ENCODE data around the gene KIF9. TPM values are rescaled to one million over a fixed set of nuclear protein-coding genes. Genes with fewer than 3 reads are reported as not detected.

The KIF9 gene
- polyA plus RNA-seq, 1 donor from 2014 or later, result 15.6 TPM

DNA sequence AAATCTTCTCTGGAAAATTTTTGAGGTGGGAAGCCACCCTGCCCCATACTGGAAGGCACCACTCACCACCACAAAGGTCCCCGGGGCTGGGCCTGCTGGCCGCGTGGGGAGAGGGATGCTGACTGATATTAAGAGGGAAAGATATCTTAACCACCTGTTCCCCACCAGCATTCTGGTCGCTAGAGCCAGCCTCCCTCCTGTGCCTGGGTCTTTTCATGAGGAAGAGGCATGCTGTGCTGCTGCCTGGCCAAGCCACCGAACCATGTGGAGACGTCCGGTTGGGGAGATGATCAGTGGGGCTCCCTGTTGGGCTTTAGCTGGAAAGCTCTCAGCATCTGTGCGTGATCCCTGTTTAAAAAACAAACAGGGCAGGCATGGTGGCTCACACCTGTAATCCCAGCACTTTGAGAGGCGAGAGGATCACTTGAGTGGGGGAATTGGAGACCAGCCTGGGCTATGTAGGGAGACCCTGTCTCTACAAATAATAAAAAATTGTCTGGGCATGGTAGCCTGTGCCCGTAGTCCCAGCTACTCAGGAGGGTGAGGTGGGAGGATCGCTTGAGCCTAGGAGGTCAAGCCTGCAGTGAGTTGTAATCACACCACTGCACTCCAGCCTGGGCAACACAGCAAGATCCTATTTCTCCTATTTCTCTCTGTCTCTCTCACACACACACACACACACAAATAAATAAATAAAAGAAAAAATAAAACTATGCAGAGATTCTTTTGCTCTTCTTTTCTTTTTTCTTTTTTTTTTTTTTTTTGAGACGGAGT, 1.2 kb upstream of the KIF9 start:
- TF ChIP-seq TAF1 (IDR thresholded peaks at IDR 0.05; ENCODE audit: low read depth), result no peak
- TF ChIP-seq, protein P1, sequence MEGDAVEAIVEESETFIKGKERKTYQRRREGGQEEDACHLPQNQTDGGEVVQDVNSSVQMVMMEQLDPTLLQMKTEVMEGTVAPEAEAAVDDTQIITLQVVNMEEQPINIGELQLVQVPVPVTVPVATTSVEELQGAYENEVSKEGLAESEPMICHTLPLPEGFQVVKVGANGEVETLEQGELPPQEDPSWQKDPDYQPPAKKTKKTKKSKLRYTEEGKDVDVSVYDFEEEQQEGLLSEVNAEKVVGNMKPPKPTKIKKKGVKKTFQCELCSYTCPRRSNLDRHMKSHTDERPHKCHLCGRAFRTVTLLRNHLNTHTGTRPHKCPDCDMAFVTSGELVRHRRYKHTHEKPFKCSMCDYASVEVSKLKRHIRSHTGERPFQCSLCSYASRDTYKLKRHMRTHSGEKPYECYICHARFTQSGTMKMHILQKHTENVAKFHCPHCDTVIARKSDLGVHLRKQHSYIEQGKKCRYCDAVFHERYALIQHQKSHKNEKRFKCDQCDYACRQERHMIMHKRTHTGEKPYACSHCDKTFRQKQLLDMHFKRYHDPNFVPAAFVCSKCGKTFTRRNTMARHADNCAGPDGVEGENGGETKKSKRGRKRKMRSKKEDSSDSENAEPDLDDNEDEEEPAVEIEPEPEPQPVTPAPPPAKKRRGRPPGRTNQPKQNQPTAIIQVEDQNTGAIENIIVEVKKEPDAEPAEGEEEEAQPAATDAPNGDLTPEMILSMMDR (IDR thresholded peaks at IDR 0.05; ENCODE audit: poor library complexity, severe bottlenecking), result no peak
- TF ChIP-seq EP300 (conservative IDR thresholded peaks at IDR 0.05; ENCODE audit: poor library complexity, severe bottlenecking), result no peak
- TF ChIP-seq, protein P2, sequence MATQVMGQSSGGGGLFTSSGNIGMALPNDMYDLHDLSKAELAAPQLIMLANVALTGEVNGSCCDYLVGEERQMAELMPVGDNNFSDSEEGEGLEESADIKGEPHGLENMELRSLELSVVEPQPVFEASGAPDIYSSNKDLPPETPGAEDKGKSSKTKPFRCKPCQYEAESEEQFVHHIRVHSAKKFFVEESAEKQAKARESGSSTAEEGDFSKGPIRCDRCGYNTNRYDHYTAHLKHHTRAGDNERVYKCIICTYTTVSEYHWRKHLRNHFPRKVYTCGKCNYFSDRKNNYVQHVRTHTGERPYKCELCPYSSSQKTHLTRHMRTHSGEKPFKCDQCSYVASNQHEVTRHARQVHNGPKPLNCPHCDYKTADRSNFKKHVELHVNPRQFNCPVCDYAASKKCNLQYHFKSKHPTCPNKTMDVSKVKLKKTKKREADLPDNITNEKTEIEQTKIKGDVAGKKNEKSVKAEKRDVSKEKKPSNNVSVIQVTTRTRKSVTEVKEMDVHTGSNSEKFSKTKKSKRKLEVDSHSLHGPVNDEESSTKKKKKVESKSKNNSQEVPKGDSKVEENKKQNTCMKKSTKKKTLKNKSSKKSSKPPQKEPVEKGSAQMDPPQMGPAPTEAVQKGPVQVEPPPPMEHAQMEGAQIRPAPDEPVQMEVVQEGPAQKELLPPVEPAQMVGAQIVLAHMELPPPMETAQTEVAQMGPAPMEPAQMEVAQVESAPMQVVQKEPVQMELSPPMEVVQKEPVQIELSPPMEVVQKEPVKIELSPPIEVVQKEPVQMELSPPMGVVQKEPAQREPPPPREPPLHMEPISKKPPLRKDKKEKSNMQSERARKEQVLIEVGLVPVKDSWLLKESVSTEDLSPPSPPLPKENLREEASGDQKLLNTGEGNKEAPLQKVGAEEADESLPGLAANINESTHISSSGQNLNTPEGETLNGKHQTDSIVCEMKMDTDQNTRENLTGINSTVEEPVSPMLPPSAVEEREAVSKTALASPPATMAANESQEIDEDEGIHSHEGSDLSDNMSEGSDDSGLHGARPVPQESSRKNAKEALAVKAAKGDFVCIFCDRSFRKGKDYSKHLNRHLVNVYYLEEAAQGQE (IDR thresholded peaks at IDR 0.05; ENCODE audit: borderline replicate concordance), result no peak
- no peak for TF ChIP-seq POLR2AphosphoS5 (IDR thresholded peaks at IDR 0.05)
- no peak for TF ChIP-seq SMC3 (conservative IDR thresholded peaks at IDR 0.05; ENCODE audit: poor library complexity)
- peak; percentile 14 for TF ChIP-seq MXI1 (conservative IDR thresholded peaks at IDR 0.05; ENCODE audit: poor library complexity, severe bottlenecking)
- TF ChIP-seq RAD21 (conservative IDR thresholded peaks at IDR 0.05), result no peak

DNA sequence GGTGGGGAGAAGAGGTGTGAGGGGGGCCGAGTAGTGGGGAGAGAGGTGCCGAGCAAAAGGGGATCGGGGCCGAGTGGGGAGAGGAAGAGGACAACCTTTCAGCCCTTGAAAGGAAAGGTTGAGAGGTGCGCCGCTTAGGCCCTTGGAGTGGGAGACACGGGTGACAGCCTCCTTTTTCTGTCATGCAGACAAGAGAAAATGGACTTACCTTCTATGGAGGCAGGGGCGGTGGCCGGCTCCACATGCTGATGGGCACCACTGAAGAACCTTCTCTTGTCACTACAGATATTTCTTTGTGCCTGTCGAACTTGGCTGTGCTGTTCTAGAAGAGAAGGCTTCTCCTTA, 566 bp upstream of the KIF9 start:
- H3K27ac ChIP-seq (ENCODE audit: low read length), result peak overlapping the region; percentile 90
- H3K9me3 ChIP-seq (ENCODE audit: low read length), result no peaks in the 10 kb centered on the region

More for the DNA sequence above, 1.2 kb upstream of the KIF9 start:
- Histone ChIP-seq H3K9me2 (ENCODE audit: insufficient read depth, low read length) (no peaks in the 10 kb centered on the region), H3K9ac (ENCODE audit: low read length) (peak overlapping the region; percentile 89), H2AFZ (ENCODE audit: low read depth, low read length) (peak overlapping the region; percentile 90), H3K27me3 (ENCODE audit: insufficient read depth, low read depth, low read length) (no peaks in the 10 kb centered on the region), H4K20me1 (ENCODE audit: insufficient read depth) (no peaks in the 10 kb centered on the region), H3K9me3 (ENCODE audit: low read length) (no peaks in the 10 kb centered on the region), H3K36me3 (ENCODE audit: insufficient read depth, low read length) (no peaks in the 10 kb centered on the region), H3K27ac (ENCODE audit: low read length) (peak overlapping the region; percentile 90), H3K4me3 (ENCODE audit: low read length) (peak overlapping the region; percentile 81), H3K4me2 (ENCODE audit: low read length) (peak overlapping the region; percentile 94), H3K79me2 (replicated peaks; ENCODE audit: insufficient read depth, low read length) (peaks cover 41% of the 10 kb centered on the region), H3F3A (ENCODE audit: insufficient read depth, low read length, poor library complexity, severe bottlenecking) (peaks cover 5% of the 10 kb centered on the region)

More for the DNA sequence above, 566 bp upstream of the KIF9 start:
- no peaks in the 10 kb centered on the region for H3K36me3 ChIP-seq (ENCODE audit: insufficient read depth, low read length)
- peak overlapping the region; percentile 94 for H3K4me2 ChIP-seq (ENCODE audit: low read length)
- TF ChIP-seq, protein P2 (IDR thresholded peaks at IDR 0.05; ENCODE audit: borderline replicate concordance), result no peak
- peak; percentile 53 for TF ChIP-seq TAF1 (IDR thresholded peaks at IDR 0.05; ENCODE audit: low read depth)
- H3K27me3 ChIP-seq (ENCODE audit: insufficient read depth, low read depth, low read length), result no peaks in the 10 kb centered on the region
- H3K79me2 ChIP-seq (replicated peaks; ENCODE audit: insufficient read depth, low read length), result peaks cover 41% of the 10 kb centered on the region
- peak overlapping the region; percentile 81 for H3K4me3 ChIP-seq (ENCODE audit: low read length)
- peaks cover 5% of the 10 kb centered on the region for H3F3A ChIP-seq (ENCODE audit: insufficient read depth, low read length, poor library complexity, severe bottlenecking)
- H2AFZ ChIP-seq (ENCODE audit: low read depth, low read length), result peak overlapping the region; percentile 90
- H3K9me2 ChIP-seq (ENCODE audit: insufficient read depth, low read length), result no peaks in the 10 kb centered on the region
- H3K9ac ChIP-seq (ENCODE audit: low read length), result peak overlapping the region; percentile 89
- no peaks in the 10 kb centered on the region for H4K20me1 ChIP-seq (ENCODE audit: insufficient read depth)
